HG02588 (cell line): ENCODE data around the gene GPM6B.

ENCODE experiments used
- ATAC-seq: cut with Tn5 transposase; IDR thresholded peaks from one replicate; pipeline ENCODE4 v1.9.1; 2021; ENCODE audit warnings: mild to moderate bottlenecking, moderate library complexity; ENCODE audit not compliant: unreplicated experiment

The GPM6B gene, protein sequence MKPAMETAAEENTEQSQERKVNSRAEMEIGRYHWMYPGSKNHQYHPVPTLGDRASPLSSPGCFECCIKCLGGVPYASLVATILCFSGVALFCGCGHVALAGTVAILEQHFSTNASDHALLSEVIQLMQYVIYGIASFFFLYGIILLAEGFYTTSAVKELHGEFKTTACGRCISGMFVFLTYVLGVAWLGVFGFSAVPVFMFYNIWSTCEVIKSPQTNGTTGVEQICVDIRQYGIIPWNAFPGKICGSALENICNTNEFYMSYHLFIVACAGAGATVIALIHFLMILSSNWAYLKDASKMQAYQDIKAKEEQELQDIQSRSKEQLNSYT

DNA sequence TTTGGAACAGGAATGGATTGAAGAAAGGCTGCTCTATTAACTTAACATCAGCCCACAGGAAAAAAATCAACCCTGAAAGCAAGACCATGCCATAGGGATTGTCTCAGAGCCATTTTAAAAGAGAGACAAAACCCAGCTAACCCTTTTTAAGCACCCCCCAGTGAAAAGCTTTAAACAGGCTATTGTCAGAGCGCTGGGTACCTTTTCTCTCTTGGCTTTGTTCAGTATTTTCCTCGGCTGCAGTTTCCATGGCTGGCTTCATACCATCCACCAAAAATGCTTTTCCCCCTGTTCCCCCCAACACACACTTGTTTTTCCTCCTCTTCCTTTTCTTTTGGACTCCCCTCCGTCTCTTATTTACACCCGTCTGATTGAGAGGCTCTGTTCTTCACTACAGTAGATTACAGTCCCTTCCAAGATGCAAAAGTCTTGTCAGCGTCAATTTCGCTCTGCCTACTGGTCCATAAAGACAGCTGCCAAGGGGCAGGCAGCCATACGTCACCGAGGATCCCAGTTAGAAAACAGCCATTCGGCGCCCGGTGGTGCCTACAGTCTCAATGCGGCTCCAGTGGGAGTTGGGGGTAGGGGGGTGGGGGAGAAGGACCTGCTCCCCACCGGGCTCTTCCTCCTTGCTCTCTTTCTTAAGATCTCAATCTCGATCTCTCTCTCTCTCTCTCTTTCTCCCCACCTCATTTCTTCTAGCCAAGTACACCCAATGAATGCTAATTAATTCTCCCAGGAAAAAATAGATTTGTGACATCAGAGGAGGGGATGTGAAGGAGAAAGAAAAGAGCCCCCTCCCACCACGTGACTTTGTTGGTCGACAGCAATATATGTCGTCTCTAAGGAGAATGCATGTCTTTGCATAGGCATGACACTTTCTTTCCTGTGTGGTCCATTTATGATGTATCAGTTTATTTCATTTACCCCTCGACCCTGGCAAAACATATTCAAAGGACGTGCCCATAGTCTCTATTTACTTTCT, at the start of gene GPM6B:
Gene GPM6B, minus strand, starts transcription at position 451 of the 985 bp plus-strand sequence. Its CDS starts 189 bp downstream, at position 262.
- no peak for ATAC-seq

DNA sequence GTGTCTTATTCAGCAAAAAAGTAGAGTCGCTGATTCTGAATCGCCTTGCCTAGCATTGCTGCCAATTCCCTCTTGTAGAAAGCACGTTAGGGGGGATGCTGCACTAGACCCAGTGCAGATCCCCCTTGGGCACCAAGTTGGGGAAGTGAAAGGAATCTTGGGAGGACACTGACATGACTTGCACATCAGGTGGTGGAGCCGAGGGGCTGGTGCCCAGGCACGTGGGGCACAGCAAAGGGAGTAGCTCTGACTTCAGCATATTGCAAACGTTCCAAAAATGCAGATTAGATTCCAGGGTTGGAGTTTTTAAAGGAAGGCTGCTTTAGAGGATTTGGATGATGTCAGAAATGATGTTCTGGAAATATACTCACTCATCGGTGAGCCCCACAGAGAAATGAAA, 47.4 kb upstream of the GPM6B start:
- no peak for ATAC-seq

DNA sequence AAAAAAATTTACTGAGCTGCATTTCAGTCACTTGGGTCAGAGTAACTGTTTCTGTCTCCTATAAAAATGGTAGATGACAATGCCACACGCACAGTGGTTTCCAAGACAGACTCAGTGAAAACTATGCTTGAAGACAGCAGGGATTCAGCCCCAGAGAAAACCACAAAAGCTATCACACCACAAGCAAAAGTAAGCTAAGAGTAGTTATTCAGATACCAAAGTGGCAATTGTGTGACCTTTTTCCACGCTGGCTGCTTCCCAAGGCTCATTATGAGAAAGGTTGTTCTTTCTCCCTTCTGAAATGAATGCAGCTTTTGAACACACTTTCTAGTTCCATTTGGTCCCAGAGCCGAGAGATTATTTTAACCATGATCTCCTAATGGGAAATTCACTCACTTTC, 46.4 kb upstream of the GPM6B start:
- no peak for ATAC-seq

DNA sequence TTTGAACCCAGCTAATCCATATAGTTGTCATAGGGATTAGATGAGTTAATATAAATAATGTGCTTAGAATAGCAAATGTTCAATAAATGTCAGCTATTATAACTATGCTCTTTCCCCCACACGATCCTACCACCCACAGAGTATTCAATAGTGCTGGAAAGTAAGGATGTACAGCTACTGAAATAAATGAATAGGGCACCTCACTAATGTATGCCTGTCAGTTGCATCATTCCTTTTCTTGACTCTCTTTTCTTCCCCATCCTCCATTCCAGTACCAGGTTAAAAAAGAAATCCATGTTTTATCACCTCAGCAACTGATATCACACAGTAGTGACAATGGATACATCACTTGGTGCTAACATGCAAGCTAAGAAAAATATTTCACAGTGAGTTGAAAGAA, 42.8 kb upstream of the GPM6B start:
- no peak for ATAC-seq

DNA sequence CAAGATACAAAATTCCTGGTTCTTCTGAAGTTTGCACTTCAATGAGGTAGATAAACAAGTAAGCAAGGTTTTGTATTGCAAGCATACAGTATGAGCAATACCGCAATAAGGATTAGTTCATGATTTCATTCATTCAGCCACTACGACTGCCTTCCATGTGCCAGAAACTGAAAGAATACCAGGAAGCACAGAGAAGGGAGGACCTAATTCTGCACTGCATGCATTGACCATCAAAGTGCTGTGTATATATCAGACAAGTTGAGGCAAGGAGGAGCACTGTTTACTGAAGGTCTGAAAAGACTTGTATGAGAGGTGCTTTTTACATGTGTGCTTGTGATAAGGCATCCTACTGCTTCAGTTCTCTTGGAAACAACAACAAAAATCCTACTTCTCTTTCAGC, 40.9 kb upstream of the GPM6B start:
- no peak for ATAC-seq

DNA sequence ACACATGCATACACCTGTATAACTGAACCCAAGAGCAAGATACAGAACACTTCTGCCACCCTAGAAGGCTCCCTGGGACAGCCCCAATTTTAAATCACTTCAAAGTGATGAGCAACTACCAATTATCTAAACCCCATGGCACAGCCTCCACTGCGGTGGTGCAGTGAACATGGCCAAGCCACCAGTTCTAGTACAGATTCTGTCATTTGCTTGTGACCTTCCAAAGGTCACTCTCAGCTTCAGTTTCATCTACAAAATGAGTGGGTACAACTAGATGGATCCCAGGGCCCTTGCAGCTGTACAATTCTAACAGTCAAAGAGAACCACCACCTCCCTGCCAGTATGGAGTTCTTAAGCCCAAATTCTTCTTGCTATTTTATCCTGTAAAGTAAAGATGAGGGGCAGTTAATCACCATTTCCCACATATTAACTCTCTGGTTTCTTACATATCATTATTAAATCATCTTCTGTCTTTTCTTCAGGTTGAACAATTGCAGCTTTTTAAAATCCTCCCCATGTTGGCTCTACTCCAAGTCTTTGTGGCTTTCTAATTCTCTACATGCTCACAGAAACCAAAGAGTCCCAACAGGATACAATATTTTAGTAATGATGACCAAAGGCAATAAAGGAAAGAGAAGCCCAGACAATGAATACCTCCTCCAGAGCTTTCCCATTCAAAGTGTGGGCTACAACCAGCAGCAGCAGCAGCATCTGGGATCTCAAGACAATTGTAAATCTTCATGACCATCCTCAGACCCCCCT, 39.0 kb upstream of the GPM6B start:
- ATAC-seq, result peak; percentile 78

DNA sequence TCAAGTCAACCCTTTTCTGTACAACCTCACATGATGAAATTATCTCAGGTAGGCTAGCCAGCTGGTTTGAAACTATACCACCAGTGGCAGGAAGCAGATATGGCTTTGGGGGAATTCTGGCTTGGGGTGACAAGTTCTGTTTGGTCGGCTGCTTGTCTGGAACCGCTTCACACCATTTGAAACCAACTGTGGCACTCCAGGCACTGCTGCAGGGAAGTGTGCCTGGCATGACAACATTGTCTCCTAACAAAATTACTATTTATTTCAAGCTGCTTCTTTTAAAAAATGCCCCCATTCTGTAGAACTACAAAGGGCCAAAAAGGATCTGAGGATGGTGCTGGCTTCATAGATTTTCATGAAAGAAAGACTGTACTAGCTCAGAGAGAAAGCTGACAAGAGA, 37.1 kb upstream of the GPM6B start:
- no peak for ATAC-seq

DNA sequence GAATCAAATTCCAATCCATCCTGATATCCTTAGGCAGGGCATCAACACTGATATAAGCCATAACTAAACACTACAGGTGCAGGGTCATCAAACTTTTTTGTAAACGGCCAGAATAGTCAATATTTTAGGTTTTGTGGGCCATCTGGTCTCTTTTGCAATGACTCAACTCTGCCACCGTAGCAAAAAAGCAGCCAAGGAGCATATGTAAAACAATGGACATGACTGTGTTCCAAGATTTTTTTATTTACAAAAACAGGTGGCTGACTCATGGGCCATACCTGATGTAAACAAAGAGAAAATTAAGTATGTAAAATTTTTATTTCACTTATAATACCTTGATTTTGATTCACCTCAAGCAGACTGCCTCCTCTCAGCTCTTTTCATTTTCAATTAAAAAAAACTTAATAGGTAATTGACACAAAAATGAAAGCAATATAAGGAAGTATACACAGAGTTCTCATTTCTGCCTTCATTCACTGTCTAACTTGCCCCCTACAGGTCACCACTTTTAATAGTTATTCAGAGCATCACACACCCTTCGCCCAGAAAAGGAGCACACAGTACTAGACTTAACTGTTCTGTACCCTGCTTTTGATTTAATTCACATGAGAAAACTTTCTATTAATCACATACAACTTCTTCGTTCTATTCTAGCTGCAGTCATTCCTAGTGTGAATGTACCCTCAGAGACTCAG, 35.3 kb upstream of the GPM6B start:
- ATAC-seq, result peak; percentile 49

DNA sequence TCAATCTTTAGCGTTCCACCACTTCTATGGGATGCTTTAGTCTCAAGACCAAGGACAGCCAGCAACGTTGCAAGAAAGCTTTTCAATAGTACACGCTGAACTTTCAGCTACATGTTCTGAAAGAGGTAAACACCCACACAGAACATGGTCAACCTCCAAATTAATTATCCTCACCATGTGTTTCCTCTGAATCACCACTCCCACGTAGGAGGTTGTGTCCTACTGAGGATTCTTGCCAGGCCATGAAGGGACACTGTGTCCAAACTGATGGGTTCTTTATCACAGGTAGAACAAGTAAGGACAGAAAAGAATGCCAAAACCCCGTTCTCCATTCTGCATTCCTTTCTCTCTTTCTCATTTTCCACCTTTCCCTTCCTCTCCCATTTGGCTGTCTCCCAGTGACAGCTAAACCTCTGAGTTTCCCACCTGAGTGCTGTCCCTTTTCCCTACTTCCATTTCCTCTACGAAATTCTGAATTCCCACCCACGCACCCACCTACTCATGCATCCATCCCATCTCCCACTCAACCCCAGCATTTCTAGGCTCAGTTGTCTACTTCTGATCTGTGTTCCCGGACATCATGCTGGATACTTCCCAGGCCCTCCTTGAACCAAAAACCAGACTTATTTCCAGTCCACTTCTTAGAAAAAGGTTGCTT, 29.0 kb upstream of the GPM6B start:
- ATAC-seq, result no peak

DNA sequence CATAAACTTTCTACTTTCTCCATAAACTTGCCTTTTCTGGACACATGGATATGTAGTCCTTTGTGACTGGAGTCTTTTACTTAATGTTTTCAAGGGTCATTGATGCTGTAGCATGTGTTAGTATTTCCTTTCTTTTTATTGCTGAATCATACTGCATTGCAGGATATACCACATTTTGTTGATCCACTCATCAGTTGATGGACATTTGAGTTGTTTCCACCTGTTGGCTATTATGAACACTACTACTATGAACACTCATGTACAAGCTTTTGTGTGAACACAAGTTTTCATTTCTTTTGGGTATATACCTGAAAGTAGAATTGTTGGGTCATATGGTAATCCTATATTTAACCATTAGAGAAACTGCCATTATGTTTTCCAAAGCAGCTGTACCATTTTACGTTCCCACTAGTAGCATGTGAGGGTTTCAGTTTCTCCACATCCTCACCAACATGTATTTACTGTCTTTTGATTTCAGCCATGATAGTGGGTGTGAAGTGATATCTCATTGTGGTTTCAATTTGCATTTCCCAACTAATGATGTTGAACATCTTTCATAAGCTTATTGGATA, 26.3 kb upstream of the GPM6B start:
- no peak for ATAC-seq

DNA sequence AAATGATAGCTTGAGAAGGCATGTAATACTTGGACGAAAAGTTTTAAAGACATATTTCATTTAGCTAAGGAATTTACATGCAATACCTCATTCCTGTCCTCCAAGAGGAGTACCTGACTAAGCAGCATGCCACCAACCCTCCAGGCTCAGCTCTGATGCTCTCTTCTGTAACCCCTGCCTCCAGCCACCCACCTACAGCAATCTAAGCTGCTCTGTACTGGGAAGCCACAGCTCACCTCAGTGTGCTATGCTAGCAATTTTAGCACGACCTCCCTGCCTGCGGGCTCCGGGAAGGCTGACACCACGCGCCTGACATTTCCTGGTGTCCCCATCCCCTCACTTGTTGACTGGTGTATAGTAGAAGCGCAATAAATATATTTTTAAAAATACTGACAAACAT, 23.2 kb upstream of the GPM6B start:
- ATAC-seq, result no peak

DNA sequence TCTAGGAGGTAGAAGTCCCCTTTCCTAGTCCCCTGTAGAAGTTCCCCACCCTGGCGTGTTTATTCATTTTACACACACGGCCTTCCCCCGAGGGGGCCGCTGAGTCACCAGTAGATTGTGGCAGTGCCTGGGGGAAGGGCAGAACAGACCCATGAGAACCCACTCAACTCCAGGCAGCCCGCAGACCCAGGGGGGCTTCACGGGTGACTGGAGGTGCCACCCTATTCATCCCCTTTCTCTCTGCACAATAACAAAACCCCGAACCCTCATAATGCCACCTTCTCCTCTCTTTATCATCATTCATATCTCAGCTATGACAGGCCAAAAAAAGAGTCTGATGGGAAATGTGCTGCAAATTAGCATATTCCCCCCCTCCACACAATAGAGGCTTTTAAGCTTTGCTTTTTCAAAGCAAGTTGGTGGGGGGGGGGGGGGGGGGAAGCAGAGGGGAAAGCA, 20.4 kb upstream of the GPM6B start:
- no peak for ATAC-seq

DNA sequence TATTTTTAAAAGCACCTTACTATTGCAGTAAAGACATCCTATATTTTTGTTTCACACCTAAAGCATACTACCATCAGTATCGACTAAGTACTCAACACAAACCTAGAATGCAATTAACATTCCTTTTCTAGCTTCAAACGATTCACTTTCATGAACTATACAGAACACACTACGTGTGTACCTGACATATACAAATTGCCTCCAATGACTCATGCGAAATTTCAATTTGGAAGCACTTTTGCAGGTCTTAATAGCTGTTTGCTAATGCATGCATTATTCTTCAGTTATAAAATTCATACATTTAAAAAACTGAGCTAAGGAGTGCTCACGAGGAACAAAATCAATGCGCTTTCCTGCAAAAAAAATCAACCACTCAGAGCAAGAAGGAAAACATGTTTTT, 19.7 kb upstream of the GPM6B start:
- no peak for ATAC-seq

DNA sequence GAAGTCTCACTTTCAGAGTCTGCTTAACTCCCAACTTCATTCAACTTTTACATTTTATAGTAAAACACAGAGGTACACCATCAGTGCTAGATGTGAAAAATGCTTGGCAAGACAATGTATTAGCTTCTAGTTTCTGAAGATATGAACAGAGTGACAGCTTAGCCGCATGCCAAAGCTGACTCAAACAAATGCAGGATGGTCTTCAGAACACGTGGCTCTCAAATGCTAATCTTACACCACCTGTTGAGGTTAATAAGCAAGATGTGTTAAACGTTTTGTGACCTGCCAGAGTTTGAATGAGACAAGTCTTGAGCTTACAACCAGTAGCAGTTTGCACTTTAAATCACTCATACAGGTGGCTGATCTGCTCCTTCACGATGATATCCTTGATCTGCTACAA, 18.9 kb upstream of the GPM6B start:
- ATAC-seq, result no peak

DNA sequence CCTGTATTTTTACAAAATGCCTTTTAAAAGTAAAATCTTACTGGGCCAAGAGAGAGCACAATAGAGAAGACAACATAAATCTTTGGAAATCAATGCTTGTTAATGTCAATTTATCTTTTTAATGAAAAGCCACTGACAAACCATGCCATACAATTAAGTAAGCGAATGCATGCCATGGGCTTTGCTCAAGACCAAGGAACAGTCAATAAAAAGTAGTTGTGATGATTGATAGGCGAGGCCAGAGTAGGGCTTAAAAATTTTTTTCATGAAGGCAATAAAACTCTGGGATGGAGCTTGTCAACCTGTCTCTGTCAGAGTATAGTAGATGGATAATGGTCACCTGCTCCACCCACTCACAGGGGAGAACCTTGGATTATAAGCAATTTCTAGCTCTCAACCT, 17.5 kb upstream of the GPM6B start:
- ATAC-seq, result no peak

DNA sequence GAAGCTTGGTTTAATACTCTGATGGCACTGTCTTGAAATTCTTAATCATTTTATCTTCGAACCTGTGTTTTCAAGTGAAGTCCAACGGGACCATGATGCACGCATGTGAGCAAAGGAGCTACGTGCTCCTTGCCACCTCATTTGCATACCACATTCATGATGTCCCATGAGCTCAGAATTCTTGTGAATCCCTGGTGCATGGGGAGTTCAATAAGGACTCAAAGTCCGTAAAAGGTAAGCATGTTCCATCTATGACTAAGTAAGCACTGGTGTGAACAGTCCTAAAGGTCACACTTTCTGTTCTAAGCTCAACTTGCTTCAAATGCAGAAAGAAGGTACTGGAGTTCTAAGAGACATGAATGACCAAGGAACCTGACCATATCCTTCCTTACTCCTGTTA, 13.1 kb upstream of the GPM6B start:
- ATAC-seq, result no peak

DNA sequence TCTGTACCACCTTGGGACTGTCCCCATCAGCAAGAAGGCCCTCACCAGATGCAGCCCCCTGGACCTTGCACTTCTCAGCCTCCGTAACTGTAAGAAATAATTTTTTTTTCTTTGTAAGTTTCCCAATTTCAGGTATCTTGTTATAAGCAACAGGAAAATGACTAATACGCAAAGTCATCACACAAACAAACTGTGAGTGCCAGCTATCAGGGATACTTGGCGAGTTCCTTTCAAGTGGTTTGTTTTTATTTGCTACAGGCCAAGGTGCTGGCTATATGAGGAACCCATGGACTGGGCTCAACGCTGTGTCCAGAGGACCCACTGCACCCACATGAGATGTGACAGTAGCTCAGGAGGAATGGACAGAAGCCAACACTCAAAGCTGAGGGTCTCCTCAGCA, 11.5 kb upstream of the GPM6B start:
- no peak for ATAC-seq

DNA sequence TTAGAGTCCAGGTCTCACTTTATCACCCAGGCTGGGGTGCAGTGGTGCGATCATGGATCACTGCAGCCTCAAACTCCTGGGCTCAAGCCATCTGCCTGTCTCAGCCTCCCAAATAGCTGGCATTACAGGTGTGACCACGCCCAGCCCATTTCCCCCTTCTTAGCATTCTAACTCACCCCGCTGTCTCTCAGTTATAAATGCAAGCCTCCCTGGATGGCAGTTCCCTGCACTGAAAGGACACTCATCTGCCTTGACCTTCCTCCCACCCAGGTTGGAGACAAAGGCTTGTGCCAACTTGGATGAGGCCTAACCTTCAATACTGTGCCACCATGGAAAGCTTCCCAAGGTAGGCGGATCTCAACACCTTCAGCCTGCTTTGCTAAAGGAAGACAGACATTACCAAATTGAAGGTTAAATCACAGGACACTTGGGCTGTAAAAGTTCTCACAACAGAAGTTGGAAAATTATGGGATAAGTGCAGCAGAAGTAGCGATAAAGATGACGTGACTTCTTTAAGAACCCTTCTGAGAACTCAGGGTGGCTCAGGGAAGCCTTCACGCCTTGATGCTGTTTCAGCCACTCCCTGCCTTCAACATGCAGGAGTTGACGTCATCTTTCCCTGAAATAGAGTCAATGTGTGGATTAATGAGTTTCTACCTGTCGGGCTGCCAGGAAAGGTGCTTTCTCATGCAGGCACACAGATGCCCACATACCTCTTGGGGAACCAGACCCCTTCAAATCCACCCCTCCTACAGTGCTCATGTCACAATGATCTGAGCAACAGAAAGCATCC, 10.6 kb upstream of the GPM6B start:
- ATAC-seq, result no peak

DNA sequence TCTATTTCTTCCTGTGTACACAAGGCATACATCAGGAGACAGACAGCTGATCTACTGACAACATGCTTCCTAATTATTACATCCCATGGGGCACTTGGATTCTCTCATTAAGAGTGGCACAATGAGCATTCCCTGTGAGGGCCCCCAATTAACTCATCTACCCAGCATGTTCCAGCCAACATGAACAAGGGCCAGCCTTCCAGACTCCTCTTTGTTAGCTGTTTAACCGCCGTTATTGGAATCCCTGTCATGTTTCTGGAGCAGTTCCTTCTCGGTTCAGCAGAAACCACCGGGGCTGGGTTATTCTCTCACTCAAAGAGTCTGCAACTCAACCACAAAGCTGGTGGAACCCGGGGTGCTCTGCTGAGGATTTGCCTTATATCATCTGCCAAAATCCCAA, 9.9 kb upstream of the GPM6B start:
- ATAC-seq, result no peak
